Calu3 (cell line): ENCODE data around the gene CAPN10. TPM values are rescaled to one million over a fixed set of nuclear protein-coding genes. Genes with fewer than 3 reads are reported as not detected.

Experiments used
- BruUV-seq: library from RNA; stranded (reverse); fragments of 400-500 nt; replicated peaks from 2 replicates; lab custom pipeline; 2021; lab: Mats Ljungman, UMichigan
- CTCF ChIA-PET: fragments of 300-600 bp; sonication (Branson Sonifier 250); formaldehyde crosslinking; loops from one replicate; lab custom pipeline; 2022; ENCODE audit warnings: antibody characterized with exemption; lab: Charles Lee
- DNase-seq: peaks from one replicate; pipeline ENCODE4 v3.0.0; 2022
- H3K27ac Mint-ChIP-seq: one replicate; pipeline ENCODE4 v1.8.0; 2022; ENCODE audit warnings: mixed read lengths; ENCODE audit not compliant: unreplicated experiment
- H3K27me3 Mint-ChIP-seq: one replicate; pipeline ENCODE4 v1.8.0; 2022; ENCODE audit warnings: mixed read lengths; ENCODE audit not compliant: unreplicated experiment
- H3K36me3 Mint-ChIP-seq: one replicate; pipeline ENCODE4 v1.8.0; 2022; ENCODE audit warnings: mild to moderate bottlenecking, moderate library complexity, mixed read lengths; ENCODE audit not compliant: insufficient read depth, unreplicated experiment
- H3K4me1 Mint-ChIP-seq: one replicate; pipeline ENCODE4 v1.8.0; 2022; ENCODE audit warnings: mild to moderate bottlenecking, low read depth, mixed read lengths; ENCODE audit not compliant: unreplicated experiment
- H3K4me3 Mint-ChIP-seq: one replicate; pipeline ENCODE4 v1.8.0; 2022; ENCODE audit warnings: mild to moderate bottlenecking, low read depth, moderate library complexity, mixed read lengths; ENCODE audit not compliant: unreplicated experiment
- H3K9me3 Mint-ChIP-seq: one replicate; pipeline ENCODE4 v1.8.0; 2022; ENCODE audit warnings: low read depth, mixed read lengths; ENCODE audit not compliant: unreplicated experiment
- CTCF ChIP-seq: fragments of 200-600 bp; IDR thresholded peaks from one replicate; pipeline ENCODE4 v1.8.0; 2022; ENCODE audit warnings: antibody characterized with exemption; ENCODE audit not compliant: unreplicated experiment
- intact Hi-C: fragments of 100-400 bp; cut with micrococcal nuclease; formaldehyde crosslinking; loops from one replicate; pipeline ENCODE4 v1.10.0; 2022; ENCODE audit not compliant: unreplicated experiment
- total RNA-seq: library from RNA; stranded (reverse); gene quantifications from 2 replicates; pipeline ENCODE4 v1.2.3, GENCODE V29; 2022

CAPN10 gene
- total RNA-seq, 1 experiment from 2014 or later = 49.3 TPM

- BruUV-seq = no TSS peak
- peaks cover 4% of the 10 kb centered on the region for H3K9me3 Mint-ChIP-seq
- no peaks in the 10 kb centered on the region for H3K27me3 Mint-ChIP-seq
- no peak overlapping the region for H3K4me3 Mint-ChIP-seq
- peaks cover 28% of the 10 kb centered on the region for H3K36me3 Mint-ChIP-seq
- no peak overlapping the region for H3K27ac Mint-ChIP-seq
- no peak for TF ChIP-seq CTCF
- no peak for DNase-seq
- intact Hi-C loops = no loop called here
- CTCF ChIA-PET = no interaction called here
- no peaks in the 10 kb centered on the region for H3K4me1 Mint-ChIP-seq
These were observed 45.2 kb downstream of the CAPN10 start for GRCh38 chr2:240631548-240632305.

DNA sequence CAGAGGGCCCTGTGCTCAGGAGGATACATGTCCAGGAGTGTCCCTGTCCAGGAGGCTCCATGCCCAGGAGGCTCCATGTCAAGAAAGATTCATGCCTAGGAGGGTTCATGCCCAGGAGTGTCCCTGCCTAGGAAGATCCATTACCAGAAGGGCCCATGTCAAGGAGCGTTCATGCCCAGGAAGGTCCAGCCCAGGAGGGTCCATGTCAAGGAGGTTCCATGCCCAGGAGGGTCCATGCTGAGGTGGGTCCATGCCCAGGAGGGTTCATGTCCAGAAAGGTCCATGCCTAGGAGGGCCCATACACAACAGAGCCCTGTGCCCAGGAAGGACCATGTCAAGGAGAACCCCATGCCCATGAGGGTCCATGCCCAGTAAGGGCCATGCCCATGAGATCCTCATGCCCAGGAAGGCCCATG lies 45.8 kb downstream of the CAPN10 start:
- Mint-ChIP-seq H3K4me3 (no peak overlapping the region), H3K27me3 (peaks cover 2% of the 10 kb centered on the region), H3K27ac (no peak overlapping the region), H3K9me3 (peaks cover 4% of the 10 kb centered on the region), H3K36me3 (peaks cover 25% of the 10 kb centered on the region), H3K4me1 (no peaks in the 10 kb centered on the region)
- BruUV-seq = no TSS peak
- CTCF ChIA-PET = no interaction called here
- no peak for DNase-seq
- intact Hi-C loops = no loop called here
- no peak for TF ChIP-seq CTCF

DNA sequence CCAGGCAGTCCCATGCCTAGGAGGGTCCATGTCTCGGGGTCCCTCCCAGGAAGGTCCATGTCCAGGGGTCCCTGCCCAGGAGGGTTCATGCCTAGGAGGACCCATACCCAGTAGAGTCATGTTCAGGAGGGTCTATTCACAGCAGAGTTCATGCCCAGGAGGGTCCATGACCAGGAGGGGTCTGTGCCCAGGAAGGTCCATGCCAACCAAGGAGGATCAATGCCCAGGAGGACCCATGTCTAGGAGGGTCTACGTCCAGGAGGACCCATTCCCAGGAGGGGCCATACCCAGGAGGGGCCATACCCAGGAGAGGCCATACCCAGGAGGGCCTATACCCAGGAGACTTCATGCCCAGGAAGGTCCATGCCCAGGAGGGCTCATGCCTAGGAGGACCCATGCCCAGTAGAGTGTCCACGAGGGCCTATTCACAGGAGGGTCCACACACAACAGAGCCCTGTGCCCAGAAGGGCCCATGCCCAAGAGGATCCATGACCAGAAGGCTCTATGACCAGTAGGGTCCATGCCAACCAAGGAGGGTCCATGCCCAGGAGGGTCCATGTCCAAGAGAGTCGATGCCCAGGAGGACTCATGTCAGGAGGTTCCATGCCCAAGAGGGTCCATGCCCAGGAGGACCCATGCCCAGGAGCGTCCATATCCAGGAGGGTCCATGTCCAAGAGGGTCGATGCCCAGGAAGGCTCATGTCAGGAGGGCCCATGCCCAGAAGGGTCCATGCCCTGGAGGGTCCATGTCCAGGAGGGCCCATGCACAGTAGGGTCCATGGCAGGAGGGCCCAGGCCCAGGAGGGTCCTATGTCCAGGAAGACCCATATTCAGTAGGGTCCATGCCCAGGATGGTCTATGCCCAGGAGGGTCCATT lies 48.8 kb downstream of the CAPN10 start:
- Mint-ChIP-seq H3K4me3 (no peak overlapping the region), H3K27ac (no peak overlapping the region), H3K36me3 (peaks cover 15% of the 10 kb centered on the region), H3K27me3 (peaks cover 32% of the 10 kb centered on the region), H3K9me3 (peaks cover 4% of the 10 kb centered on the region), H3K4me1 (no peaks in the 10 kb centered on the region)
- BruUV-seq = no TSS peak
- intact Hi-C loops = no loop called here
- no peak for TF ChIP-seq CTCF
- CTCF ChIA-PET = no interaction called here
- no peak for DNase-seq

- peaks cover 4% of the 10 kb centered on the region for H3K9me3 Mint-ChIP-seq
- no peak overlapping the region for H3K27ac Mint-ChIP-seq
- no peaks in the 10 kb centered on the region for H3K4me1 Mint-ChIP-seq
- peaks cover 39% of the 10 kb centered on the region for H3K27me3 Mint-ChIP-seq
- no peak for TF ChIP-seq CTCF
- intact Hi-C loops = no loop called here
- BruUV-seq = no TSS peak
- CTCF ChIA-PET = no interaction called here
- DNase-seq = no peak
- peaks cover 15% of the 10 kb centered on the region for H3K36me3 Mint-ChIP-seq
- H3K4me3 Mint-ChIP-seq = no peak overlapping the region
These were observed 49.5 kb downstream of the CAPN10 start for GRCh38 chr2:240635998-240636547.
